PC-3 (cell line): Measurements from ENCODE around the gene TROAP. TPM values are rescaled to one million over a fixed set of nuclear protein-coding genes. Genes with fewer than 3 reads are reported as not detected.

Experiments
- ATAC-seq: fragments of 200-7000 bp; cut with Tn5 transposase; 2 replicates; pipeline ENCODE4 v1.9.1; 2020; ENCODE audit warnings: mild to moderate bottlenecking, moderate library complexity
- BruUV-seq: library from RNA; stranded (reverse); fragments of 400-500 nt; replicated peaks from 2 replicates; lab custom pipeline; 2021; lab: Mats Ljungman, UMichigan
- CTCF ChIA-PET: fragments of 300-600 bp; sonication (Branson Sonifier 250); formaldehyde crosslinking; loops from one replicate; lab custom pipeline; 2022; ENCODE audit warnings: antibody characterized with exemption; lab: Charles Lee
- POLR2A ChIA-PET: fragments of 300-600 bp; sonication (Branson Sonifier 250); formaldehyde crosslinking; loops from one replicate; lab custom pipeline; 2022; ENCODE audit warnings: antibody characterized with exemption; ENCODE audit not compliant: unreplicated experiment; lab: Charles Lee
- DNase-seq: peaks from one replicate; pipeline ENCODE4 v3.0.0-alpha.2; 2015
- H2AFZ ChIP-seq: fragments of 300-600 bp; sonication (generic); 2 replicates; pipeline ENCODE4 v1.6.0; 2016; ENCODE audit warnings: antibody characterized with exemption, low read length
- H3F3A ChIP-seq: fragments of 300-600 bp; sonication (generic); one replicate; pipeline ENCODE4 v1.6.0; 2017; ENCODE audit warnings: antibody characterized with exemption, low read length, control low read depth, mild to moderate bottlenecking; ENCODE audit not compliant: unreplicated experiment
- H3K27ac ChIP-seq: fragments of 300-600 bp; sonication (generic); 2 replicates; pipeline ENCODE4 v1.5.1; 2016; ENCODE audit warnings: mild to moderate bottlenecking, low read length
- H3K27me3 ChIP-seq: fragments of 300-600 bp; sonication (generic); 2 replicates; pipeline ENCODE4 v1.6.1; 2016; ENCODE audit warnings: low read length, mixed read lengths
- H3K36me3 ChIP-seq: fragments of 300-600 bp; sonication (generic); 2 replicates; pipeline ENCODE4 v1.6.1; 2016; ENCODE audit warnings: low read depth, mixed run types, low read length, mixed read lengths
- H3K4me1 ChIP-seq: fragments of 300-600 bp; sonication (generic); 2 replicates; pipeline ENCODE4 v1.5.1; 2016; ENCODE audit warnings: low read length; ENCODE audit not compliant: insufficient read depth
- H3K4me2 ChIP-seq: fragments of 300-600 bp; sonication (generic); 2 replicates; pipeline ENCODE4 v1.6.0; 2016; ENCODE audit warnings: low read length
- H3K4me3 ChIP-seq: fragments of 300-600 bp; sonication (generic); 2 replicates; pipeline ENCODE4 v1.5.1; 2016; ENCODE audit warnings: mild to moderate bottlenecking, low read length, mixed read lengths
- H3K79me2 ChIP-seq: fragments of 300-600 bp; sonication (generic); 2 replicates; pipeline ENCODE4 v1.6.1; 2017; ENCODE audit warnings: low read length, mixed read lengths
- H3K9ac ChIP-seq: fragments of 300-600 bp; sonication (generic); 2 replicates; pipeline ENCODE4 v1.6.0; 2016; ENCODE audit warnings: mild to moderate bottlenecking, low read length
- H3K9me2 ChIP-seq: fragments of 300-600 bp; sonication (generic); replicated peaks from 2 replicates; pipeline ENCODE4 v1.6.1; 2016; ENCODE audit warnings: mixed run types, low read length, mixed read lengths
- H3K9me3 ChIP-seq: fragments of 300-600 bp; sonication (generic); 2 replicates; pipeline ENCODE4 v1.6.1; 2016; ENCODE audit warnings: low read length, mixed read lengths
- H4K20me1 ChIP-seq: fragments of 300-600 bp; sonication (generic); 2 replicates; pipeline ENCODE4 v1.6.1; 2016; ENCODE audit warnings: low read length, mixed read lengths
- CTCF ChIP-seq: fragments of 300-600 bp; sonication (generic); conservative IDR thresholded peaks from 2 replicates; pipeline ENCODE4 v1.5.1; 2017; ENCODE audit warnings: antibody characterized with exemption, low read depth, mild to moderate bottlenecking, low read length
- EZH2 ChIP-seq: fragments of 300-600 bp; sonication (generic); IDR thresholded peaks from one replicate; pipeline ENCODE4 v1.6.1; 2017; ENCODE audit warnings: antibody characterized with exemption, mild to moderate bottlenecking, low read length; ENCODE audit not compliant: unreplicated experiment
- EZH2phosphoT487 ChIP-seq: fragments of 300-600 bp; sonication (generic); IDR thresholded peaks from 2 replicates; pipeline ENCODE4 v1.6.1; 2018; ENCODE audit warnings: mild to moderate bottlenecking, antibody characterized with exemption, low read length, borderline replicate concordance
- intact Hi-C: fragments of 100-400 bp; cut with micrococcal nuclease; formaldehyde crosslinking; loops from 2 replicates; pipeline ENCODE4 v1.9.0; 2023
- total RNA-seq: library from RNA; depleted of rRNA; stranded (reverse); fragments of >200 nt; gene quantifications from 2 replicates; pipeline ENCODE4 v1.2.3, GENCODE V29; 2014

The TROAP gene
- total RNA-seq, 1 experiment from 2014 or later, result 103 TPM

- Histone ChIP-seq H3F3A (no peaks in the 10 kb centered on the region), H3K9me3 (no peaks in the 10 kb centered on the region), H3K9me2 (no peaks in the 10 kb centered on the region), H2AFZ (no peak overlapping the region), H3K27ac (no peak overlapping the region), H3K79me2 (0 out of 2 replicates have a peak, but pooled peaks cover 4% of the 10 kb centered on the region), H3K4me1 (no peaks in the 10 kb centered on the region), H3K4me2 (no peak overlapping the region), H4K20me1 (no peaks in the 10 kb centered on the region), H3K4me3 (no peak overlapping the region), H3K36me3 (peaks cover 28% of the 10 kb centered on the region), H3K9ac (no peak overlapping the region), H3K27me3 (no peaks in the 10 kb centered on the region)
- intact Hi-C loops, result no loop called here
- DNase-seq (no peak), ATAC-seq (no peak)
- ChIA-PET POLR2A (no interaction called here), CTCF (no interaction called here)
- BruUV-seq, result TSS peak; percentile 5
- TF ChIP-seq EZH2 (no peak), EZH2phosphoT487 (no peak), CTCF (no peak)
Observed at GRCh38 chr12:49330032-49330619, 7.1 kb downstream of the TROAP start.

- no peak overlapping the region for H2AFZ ChIP-seq
- H3K79me2 ChIP-seq, result 0 out of 2 replicates have a peak, but pooled peaks cover 4% of the 10 kb centered on the region
- intact Hi-C loops, result loop anchor here (1.0 kb wide), 2 partner anchors 183 to 222 kb away; no protein-coding TSS in a partner anchor
- POLR2A ChIA-PET, result interaction anchor here (0.6 to 1.0 kb wide), 2 partner anchors 8 to 48 kb away, joined by 3 to 5 read pairs; partner anchors contain the start of gene TROAP
- CTCF ChIA-PET, result interaction anchor here (0.6 to 2.0 kb wide), 12 partner anchors 8 to 250 kb away, joined by 3 to 23 read pairs (median 8); partner anchors contain the start of genes DNAJC22, SPATS2 and TROAP
- no peaks in the 10 kb centered on the region for H3K4me1 ChIP-seq
- H3K9ac ChIP-seq, result no peak overlapping the region
- no peak for TF ChIP-seq EZH2phosphoT487
- TF ChIP-seq CTCF, result no peak
- TF ChIP-seq EZH2, result no peak
- H3K9me2 ChIP-seq, result no peaks in the 10 kb centered on the region
- H3F3A ChIP-seq, result no peaks in the 10 kb centered on the region
- H3K36me3 ChIP-seq, result peaks cover 22% of the 10 kb centered on the region
- DNase-seq, result no peak
- no peak; the same call in 1 of the 2 replicates for ATAC-seq
- H3K27me3 ChIP-seq, result no peaks in the 10 kb centered on the region
- H3K9me3 ChIP-seq, result no peaks in the 10 kb centered on the region
- H4K20me1 ChIP-seq, result no peaks in the 10 kb centered on the region
- BruUV-seq, result no TSS peak
- H3K27ac ChIP-seq, result no peak overlapping the region
- H3K4me3 ChIP-seq, result no peak overlapping the region
- no peak overlapping the region for H3K4me2 ChIP-seq
Observed at GRCh38 chr12:49330631-49331379, 7.8 kb downstream of the TROAP start.
